Measurements from ENCODE around the gene HSPB8.

HSPB8 gene, protein sequence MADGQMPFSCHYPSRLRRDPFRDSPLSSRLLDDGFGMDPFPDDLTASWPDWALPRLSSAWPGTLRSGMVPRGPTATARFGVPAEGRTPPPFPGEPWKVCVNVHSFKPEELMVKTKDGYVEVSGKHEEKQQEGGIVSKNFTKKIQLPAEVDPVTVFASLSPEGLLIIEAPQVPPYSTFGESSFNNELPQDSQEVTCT

DNA sequence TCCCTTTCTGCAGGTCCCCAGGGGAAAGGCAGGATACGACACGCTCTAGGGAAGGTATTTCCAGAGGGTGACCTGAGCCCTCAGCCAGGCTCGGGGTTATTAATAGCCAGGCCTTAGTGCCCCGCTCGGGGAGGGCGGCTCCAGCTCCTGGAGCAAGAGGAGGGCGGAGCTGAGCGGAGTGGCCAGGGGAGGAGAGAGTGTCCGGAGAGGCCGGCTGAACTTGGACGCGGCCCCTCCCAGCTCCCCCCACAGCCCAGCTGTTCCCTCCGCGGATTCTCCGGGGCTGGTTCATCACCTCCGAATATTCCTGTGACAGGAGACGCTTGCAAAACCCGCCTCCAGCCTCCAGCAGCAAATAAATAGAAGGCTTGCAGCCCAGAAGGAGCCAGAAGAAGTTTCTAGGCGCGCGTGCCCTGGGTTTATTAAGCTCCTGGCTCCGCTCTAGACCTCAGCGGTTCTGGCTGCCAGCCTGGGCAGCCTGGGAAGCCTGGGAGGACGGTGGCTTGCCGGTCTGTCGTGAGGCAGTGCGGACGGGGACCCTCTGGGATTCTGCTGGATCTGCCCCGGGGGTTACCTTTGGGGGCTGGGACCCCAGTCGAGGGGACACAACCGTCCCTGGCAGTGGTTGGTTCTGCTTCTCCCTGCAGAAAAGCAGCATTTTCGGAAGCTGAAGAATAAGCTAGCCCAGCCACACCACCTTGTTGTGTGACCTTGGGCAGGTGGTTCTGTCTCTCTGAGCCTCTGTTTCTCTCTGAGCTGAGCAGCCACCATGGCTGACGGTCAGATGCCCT is at the start of gene HSPB8:
HSPB8 (plus strand) TSS at position 388 of the 791 bp plus-strand sequence; CDS start at position 770, 382 bp downstream.
- peak; percentile 80 for DNase-seq

- DNase-seq, result no peak
Observed at GRCh38 chr12:119129827-119130434, 48.8 kb upstream of the HSPB8 start.

GRCh38 chr12:119130523-119130922 is 48.2 kb upstream of the HSPB8 start:
- DNase-seq, result no peak

DNA sequence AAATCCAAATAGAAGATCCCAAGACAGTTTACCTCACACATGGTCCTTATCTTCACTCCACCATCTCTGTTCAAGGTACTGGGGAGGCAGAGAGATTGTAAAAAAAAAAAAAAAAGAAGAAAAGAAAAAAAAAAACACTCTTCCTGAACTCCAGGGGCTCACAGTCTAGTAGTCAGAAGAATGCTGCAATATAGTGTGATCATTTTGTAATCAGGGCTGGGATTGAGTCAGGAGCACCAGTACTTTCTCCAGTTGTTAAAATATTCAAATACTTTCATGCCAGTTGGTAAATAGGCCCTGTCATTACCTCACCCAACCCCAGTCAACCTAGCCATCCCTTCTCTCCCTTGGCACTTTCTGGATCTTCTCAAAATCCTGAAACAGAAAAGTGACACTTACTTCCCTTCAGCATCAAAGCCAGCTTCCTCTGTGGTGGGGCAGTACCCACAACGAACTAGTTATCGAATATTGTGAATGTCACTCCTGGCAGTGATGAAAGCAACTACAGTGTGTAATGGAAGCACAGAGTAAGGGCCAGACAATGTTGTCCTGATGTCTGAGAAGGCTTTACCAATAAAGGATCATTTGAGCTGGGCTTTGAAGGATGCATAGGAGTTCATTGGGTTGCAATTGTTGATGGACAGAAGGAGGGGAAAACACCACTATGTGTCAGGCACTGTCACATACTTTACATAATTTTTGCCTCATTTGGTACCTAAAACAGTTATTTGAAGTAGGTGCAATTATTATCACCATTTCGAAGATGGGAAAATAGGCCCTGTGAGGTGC is 44.3 kb upstream of the HSPB8 start:
- no peak for DNase-seq

DNA sequence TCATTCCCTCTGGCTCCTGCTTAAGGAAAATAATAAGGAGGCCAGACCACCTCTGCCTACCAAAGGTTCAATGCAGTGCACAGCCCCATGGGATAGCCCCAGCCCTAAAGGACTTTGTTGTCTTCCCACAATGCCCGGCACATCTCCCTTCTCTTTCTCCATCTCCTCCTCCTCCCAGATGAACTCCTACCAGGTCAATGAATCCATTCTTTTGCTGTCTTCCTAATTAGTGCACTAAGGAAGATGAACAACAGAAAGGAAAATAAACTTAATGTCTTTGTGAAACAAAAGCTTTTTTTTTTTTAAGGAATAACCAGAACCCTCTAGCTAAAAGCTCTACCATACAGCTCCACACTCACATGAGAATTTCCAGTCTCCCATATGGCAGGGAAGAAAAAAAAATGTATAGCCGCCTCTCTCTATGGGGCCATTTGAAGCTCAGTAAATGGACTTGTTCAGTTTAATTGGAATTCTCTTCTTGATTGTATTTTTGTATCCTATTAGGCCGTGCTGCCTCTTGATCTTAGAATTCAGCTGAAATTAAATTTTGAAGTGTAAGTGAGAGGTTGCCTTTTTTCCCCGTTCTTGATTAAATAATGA is 41.8 kb upstream of the HSPB8 start:
- DNase-seq, result no peak

DNA sequence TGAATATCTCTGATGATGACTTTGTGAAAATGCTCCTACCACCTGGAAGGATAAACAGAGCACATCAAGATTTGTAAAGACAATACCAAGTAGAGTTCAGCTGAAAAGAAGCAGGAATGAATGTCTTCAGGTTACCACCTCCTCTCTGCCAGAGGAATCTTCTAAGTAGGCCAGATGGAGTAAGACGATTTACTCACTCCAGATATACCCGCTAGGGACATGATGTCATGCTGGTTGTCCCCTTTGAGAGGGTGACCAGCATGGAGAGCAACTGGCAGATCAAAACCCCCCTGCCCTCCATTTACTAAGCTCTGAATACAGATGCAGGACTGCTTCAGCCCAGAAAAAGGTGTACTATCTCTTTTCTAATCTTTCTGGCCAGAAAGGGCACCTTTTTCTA is 39.3 kb upstream of the HSPB8 start:
- no peak for DNase-seq

GRCh38 chr12:119145367-119145766 is 33.4 kb upstream of the HSPB8 start:
- DNase-seq, result no peak

- DNase-seq, result no peak
Observed at GRCh38 chr12:119147847-119148448, 30.8 kb upstream of the HSPB8 start.

DNA sequence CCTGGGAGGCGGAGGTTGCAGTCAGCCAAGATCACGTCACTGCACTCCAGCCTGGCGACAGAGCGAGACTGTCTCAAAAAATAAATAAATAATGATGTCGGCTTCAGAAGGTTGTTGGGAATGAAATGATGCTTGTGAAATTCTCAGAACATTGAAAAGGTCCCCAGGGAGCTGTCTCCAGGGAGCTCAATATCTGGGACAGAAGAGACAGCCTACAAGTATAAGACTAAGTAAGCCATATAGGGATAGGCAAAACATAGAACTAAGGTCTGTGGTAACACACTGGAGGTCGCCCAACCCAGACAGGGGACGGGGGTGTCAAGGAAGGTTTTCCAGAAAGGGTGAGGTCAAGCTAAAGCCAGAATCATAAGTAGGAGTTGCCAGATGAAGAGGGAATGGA is 29.5 kb upstream of the HSPB8 start:
- no peak for DNase-seq

DNA sequence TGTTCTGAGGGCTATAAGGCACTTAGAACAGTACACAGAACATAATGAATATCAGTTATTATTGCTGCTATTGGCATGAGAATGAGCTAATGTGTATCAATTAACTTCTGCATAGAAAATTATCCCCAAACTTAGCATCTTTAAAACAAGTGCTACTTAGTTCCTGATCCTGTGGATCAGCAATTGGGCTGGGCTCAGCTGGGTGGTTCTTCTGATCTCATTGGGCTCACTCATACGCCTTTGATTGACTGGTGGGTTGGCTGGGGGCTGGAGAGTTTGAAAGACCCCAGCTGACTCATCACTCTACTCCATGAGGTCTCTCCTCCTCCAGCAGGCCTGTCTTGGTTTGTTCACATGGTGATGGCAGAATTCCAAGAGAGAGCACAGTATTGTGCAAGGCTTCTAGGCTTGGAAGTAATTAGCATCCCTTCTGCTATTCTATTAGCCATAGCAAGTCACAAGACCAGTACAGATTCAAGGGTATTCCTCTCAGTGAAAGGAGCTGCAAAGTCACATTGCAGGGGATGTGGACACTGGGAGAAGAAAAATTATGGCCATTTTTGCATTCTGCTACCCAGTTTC is 27.2 kb upstream of the HSPB8 start:
- no peak for DNase-seq

GRCh38 chr12:119153477-119154434 is 25.0 kb upstream of the HSPB8 start:
- no peak for DNase-seq

DNA sequence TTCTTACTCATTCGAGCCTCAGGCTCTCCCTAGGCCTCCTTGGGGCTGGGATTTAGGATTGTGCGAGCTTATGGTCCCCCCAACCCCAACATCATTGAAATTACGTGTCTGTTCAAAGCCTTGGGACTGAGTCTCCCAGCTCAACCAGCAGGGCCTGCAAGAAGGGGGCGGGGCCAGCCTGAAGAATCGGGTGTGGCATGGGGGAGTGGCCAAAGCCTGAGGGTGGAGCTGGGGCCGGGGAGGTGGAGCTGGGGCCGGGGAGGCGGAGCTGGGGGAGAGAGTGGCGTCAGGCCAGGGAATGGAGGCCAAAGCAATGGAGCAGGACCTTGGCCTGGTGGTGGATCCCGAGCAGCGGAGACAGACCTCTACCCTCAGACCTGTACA is 24.3 kb upstream of the HSPB8 start:
- DNase-seq, result no peak

GRCh38 chr12:119156401-119157044 is 22.2 kb upstream of the HSPB8 start:
- no peak for DNase-seq

DNA sequence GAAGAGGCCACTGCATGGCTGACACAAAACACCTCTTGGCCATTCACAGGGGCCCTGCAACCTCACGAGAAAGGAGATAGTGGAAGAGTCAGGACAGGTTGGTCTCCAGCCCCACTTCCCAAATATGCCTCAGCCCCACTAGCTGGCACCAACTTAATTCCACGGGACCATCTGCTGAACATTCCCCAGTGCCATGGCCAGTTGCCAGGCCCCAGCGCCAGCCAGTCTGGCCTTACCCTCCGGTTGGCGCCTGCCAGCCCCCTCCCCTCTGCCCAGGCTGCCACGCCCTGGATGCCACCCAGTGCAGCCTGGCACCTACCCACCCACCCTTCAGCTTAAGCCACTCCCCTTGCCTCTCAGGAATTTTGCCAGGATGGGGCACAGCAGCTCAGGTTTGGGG is 21.2 kb upstream of the HSPB8 start:
- DNase-seq, result no peak

GRCh38 chr12:119157978-119158377 is 20.8 kb upstream of the HSPB8 start:
- no peak for DNase-seq

DNA sequence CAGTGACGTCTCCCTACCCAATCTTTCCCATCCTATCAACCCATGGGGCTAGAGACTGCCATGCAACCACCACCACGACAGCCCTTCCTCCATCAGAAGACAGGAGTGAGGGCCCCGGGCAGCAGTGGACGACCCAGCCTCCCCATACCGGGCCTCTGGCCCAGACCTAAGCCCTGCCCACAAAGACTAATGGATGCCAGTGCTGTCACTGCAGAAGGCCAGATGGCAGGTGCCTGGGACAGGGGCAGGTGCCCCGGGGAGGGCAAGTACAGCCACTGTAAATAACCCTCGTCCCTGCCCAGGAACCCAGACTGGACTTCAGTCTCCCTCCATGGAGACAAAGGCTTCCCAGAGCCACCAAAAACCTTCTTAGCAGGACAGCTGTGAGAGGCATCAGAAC is 20.3 kb upstream of the HSPB8 start:
- DNase-seq, result no peak

DNA sequence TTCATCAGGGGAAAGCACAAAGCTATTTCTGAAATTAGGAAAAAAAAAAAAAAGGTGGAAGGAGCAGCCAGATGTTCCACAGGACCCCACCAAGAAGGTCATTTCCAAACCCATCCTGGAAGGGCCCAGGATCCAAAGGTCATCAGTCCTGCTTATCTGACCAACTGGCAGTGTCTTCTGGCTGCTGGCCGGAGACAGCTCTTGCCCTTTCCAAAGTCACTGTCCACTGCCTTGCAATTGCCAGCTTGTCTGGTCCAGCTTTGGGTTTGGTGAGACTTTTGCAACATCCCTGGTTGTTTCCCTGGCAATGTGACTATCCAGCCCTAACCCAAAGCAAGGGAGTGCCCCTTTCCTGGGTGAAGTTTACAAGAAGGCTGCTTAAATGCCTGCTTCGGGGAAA is 18.9 kb upstream of the HSPB8 start:
- no peak for DNase-seq

GRCh38 chr12:119167902-119168301 is 10.8 kb upstream of the HSPB8 start:
- DNase-seq, result no peak

GRCh38 chr12:119168721-119169120 is 10.0 kb upstream of the HSPB8 start:
- no peak for DNase-seq

DNA sequence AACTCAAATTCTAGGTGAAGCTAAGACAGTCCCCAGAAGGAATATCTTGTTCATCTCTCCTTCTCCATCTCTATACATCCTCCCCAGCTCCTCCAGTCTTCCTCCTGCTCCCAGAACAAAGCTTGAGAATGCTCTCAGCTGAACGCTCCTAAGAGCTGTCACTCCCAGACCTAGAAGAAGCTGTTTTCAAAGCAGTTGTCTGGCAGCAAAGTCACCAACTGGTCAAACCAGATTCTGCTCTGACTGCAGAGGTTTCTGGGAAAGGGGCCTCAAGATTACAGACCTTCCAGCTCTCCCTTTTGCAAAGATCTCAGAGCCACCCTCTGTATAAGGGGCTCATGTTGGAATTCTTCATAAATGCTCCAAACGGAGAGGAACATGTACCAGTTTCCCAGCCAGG is 9.6 kb upstream of the HSPB8 start:
- peak; percentile 24 for DNase-seq

Data from NCI-H510A treated with DMSO at 0.1 percent for 48 hours (cell line).